Cardiac muscle cell (in vitro differentiated cells and primary cell): ENCODE measurements around the gene MICU1. TPM values are rescaled to one million over a fixed set of nuclear protein-coding genes. Genes with fewer than 3 reads are reported as not detected.

Source experiments
- DNase-seq, 2 donors: peaks; one replicate each; pipeline versions ENCODE4 v3.0.0 to v3.0.0-alpha.2; 2010 to 2017; ENCODE audit warnings: low read depth in 1 of 2, low spot score in 1 of 2
- H3K27ac ChIP-seq: fragments of 200-600 bp; sonication (generic); 2 replicates; pipeline ENCODE4 v1.5.1; 2016
- H3K27me3 ChIP-seq: fragments of 200-600 bp; sonication (generic); 2 replicates; pipeline ENCODE4 v1.6.0; 2016; ENCODE audit warnings: control low read depth
- H3K36me3 ChIP-seq: fragments of 200-600 bp; sonication (generic); 2 replicates; pipeline ENCODE4 v1.5.1; 2016; ENCODE audit warnings: control low read depth
- H3K4me1 ChIP-seq: fragments of 200-600 bp; sonication (generic); 2 replicates; pipeline ENCODE4 v1.8.1; 2017; ENCODE audit warnings: low read depth, mild to moderate bottlenecking, mixed run types
- H3K4me3 ChIP-seq: fragments of 200-600 bp; sonication (generic); 2 replicates; pipeline ENCODE4 v1.5.1; 2016; ENCODE audit warnings: mild to moderate bottlenecking
- H3K9me3 ChIP-seq: fragments of 200-600 bp; sonication (generic); 2 replicates; pipeline ENCODE4 v1.5.1; 2017; ENCODE audit warnings: low read depth, mild to moderate bottlenecking, control low read depth
- CTCF ChIP-seq: IDR thresholded peaks from 2 replicates; pipeline ENCODE4 v1.5.1; 2012; ENCODE audit warnings: low read depth, mild to moderate bottlenecking, low read length
- polyA plus RNA-seq: library from polyadenylated mRNA; unstranded; fragments of >200 nt; fragmentation: Nextera tagmentation; extraction: Ambion mirVana; gene quantifications from 2 replicates; pipeline ENCODE4 v1.2.1, GENCODE V29; 2016
- total RNA-seq: library from RNA; depleted of rRNA; stranded (reverse); fragments of >200 nt; gene quantifications from 2 replicates; pipeline ENCODE4 v1.2.3, GENCODE V29; 2016

The MICU1 gene
- total and polyA plus RNA-seq, 2 experiments from 2014 or later = 48.3 to 53.2 TPM

- Histone ChIP-seq H3K36me3 (peaks cover 9% of the 10 kb centered on the region), H3K4me3 (no peak overlapping the region), H3K9me3 (no peaks in the 10 kb centered on the region), H3K4me1 (peaks cover 32% of the 10 kb centered on the region), H3K27me3 (no peaks in the 10 kb centered on the region), H3K27ac (peak overlapping the region; percentile 95)
- TF ChIP-seq CTCF = peak; percentile 40
- DNase-seq = peak in 1 of 2 donors; percentile 99
Measured at GRCh38 chr10:72334825-72335393, 291.0 kb downstream of the MICU1 start.

GRCh38 chr10:72334196-72334824, 291.6 kb downstream of the MICU1 start:
- H3K9me3 ChIP-seq = no peaks in the 10 kb centered on the region
- peaks cover 9% of the 10 kb centered on the region for H3K36me3 ChIP-seq
- H3K4me3 ChIP-seq = no peak overlapping the region
- peaks cover 38% of the 10 kb centered on the region for H3K4me1 ChIP-seq
- DNase-seq = peak; percentile 83 to 90
- TF ChIP-seq CTCF = no peak
- peak overlapping the region; percentile 95 for H3K27ac ChIP-seq
- no peaks in the 10 kb centered on the region for H3K27me3 ChIP-seq

GRCh38 chr10:72333112-72334015, 292.5 kb downstream of the MICU1 start:
- DNase-seq = no peak
- peaks cover 5% of the 10 kb centered on the region for H3K36me3 ChIP-seq
- H3K4me3 ChIP-seq = no peak overlapping the region
- no peaks in the 10 kb centered on the region for H3K27me3 ChIP-seq
- H3K9me3 ChIP-seq = no peaks in the 10 kb centered on the region
- H3K27ac ChIP-seq = peak overlapping the region; percentile 95
- peaks cover 47% of the 10 kb centered on the region for H3K4me1 ChIP-seq
- no peak for TF ChIP-seq CTCF

GRCh38 chr10:72332423-72333111, 293.3 kb downstream of the MICU1 start:
- TF ChIP-seq CTCF = no peak
- peaks cover 53% of the 10 kb centered on the region for H3K4me1 ChIP-seq
- H3K36me3 ChIP-seq = peaks cover under 1% of the 10 kb centered on the region
- H3K4me3 ChIP-seq = no peak overlapping the region
- no peaks in the 10 kb centered on the region for H3K27me3 ChIP-seq
- no peak for DNase-seq
- H3K27ac ChIP-seq = peak overlapping the region; percentile 95
- no peaks in the 10 kb centered on the region for H3K9me3 ChIP-seq
